Activated naive CD4-positive, alpha-beta T cell treated with anti-CD3 and anti-CD28 coated beads, Interleukin-2, amount 50 U/mL, for 16 hours (primary cell): ENCODE measurements around the gene FBXL20.
"Not testable (repeated sequence)": the region's sequence is repeated elsewhere in the genome, so short reads cannot be mapped to it uniquely, and the experiment has no call there.

Experiments
- DNase-seq: peaks from one replicate; pipeline ENCODE4 v3.0.0-alpha.2; 2020

The FBXL20 gene

GRCh38 chr17:39325528-39326240 lies 75.7 kb downstream of the FBXL20 start:
- DNase-seq: no peak

DNA sequence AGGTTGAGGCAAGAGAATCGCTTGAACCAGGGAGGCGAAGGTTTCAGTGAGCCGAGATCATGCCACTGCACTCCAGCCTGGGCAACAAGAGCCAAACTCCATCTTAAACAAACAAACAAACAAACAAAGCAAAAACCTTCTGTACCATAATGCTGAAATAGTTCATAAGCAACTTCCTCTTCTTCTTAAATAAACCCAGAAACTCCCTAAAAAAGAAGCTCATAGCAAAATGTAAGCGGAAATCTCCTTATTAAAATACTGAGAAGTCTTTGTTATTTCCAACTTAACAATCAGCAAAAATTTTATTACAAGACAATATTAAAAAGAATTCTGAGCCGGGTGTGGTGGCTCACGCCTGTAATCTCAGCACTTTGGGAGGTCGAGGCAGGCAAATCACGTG lies 82.8 kb downstream of the FBXL20 start:
- no peak for DNase-seq

- DNase-seq: no peak
These were observed 94.8 kb downstream of the FBXL20 start for GRCh38 chr17:39306509-39307212.

DNA sequence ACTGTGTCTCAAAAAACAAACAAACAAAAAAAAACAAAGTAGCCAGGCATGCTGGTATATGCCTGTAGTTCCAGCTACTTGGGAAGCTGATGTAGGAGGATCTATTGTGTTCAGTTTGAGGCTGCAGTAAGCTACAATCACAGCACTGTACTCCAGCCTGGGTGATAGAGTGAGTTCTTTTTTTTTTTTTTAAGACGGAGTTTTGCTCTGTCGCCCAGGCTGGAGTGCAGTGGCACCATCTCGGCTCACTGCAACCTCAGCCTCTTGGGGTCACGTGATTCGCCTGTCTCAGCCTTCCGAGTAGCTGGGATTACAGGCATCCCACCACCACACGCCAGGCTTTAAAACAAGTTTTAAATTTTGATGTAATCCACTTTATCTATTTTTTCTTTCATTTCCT lies 95.4 kb downstream of the FBXL20 start:
- no peak for DNase-seq

GRCh38 chr17:39304188-39304587 lies 97.2 kb downstream of the FBXL20 start:
- DNase-seq: no peak

- no peak for DNase-seq
These were observed 107.4 kb downstream of the FBXL20 start for GRCh38 chr17:39294060-39294459.

DNA sequence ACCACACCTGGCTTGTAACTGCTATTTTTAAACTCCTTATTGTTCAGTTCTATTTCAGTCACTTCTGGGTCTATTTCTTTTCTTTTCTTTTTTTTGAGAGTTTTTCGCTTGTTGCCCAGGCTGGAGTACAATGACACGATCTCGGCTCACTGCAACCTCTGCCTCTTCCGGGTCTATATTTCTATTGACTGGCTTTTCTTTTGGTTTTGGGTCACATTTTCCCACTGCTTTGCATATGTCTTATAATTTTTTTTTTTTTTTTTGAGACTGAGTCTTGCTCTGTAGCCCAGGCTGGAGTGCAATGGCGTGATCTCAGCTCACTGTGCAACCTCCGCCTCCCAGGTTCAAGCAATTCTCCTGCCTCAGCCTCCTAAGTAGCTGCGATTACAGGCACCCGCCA lies 108.9 kb downstream of the FBXL20 start:
- DNase-seq: not testable (repeated sequence)

DNA sequence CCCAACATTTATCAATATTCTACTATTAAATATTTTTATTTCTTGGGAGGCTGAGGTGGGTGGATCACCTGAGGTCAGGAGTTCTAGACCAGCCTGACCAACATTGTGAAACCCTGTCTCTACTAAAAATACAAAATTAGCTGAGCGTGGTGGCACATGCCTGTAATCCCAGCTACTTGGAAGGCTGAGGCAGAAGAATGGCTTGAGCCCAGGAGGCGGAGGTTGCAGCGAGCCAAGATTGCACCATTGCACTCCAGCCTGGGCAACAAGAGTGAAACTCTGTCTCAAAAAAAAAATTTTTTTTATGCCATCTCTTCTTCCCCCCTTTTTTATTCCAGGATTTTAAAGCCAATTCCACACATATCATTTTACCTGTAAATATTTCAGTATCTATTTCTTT lies 114.9 kb downstream of the FBXL20 start:
- DNase-seq: not testable (repeated sequence)

- DNase-seq: no peak
These were observed 116.7 kb downstream of the FBXL20 start for GRCh38 chr17:39284685-39285084.

GRCh38 chr17:39283896-39284295 lies 117.5 kb downstream of the FBXL20 start:
- no peak for DNase-seq

GRCh38 chr17:39283098-39283497 lies 118.3 kb downstream of the FBXL20 start:
- no peak for DNase-seq

GRCh38 chr17:39281806-39282205 lies 119.6 kb downstream of the FBXL20 start:
- no peak for DNase-seq

- DNase-seq: not testable (repeated sequence)
These were observed 123.2 kb downstream of the FBXL20 start for GRCh38 chr17:39278246-39278645.

GRCh38 chr17:39277110-39277509 lies 124.3 kb downstream of the FBXL20 start:
- DNase-seq: no peak

- DNase-seq: no peak
These were observed 125.3 kb downstream of the FBXL20 start for GRCh38 chr17:39276113-39276512.

DNA sequence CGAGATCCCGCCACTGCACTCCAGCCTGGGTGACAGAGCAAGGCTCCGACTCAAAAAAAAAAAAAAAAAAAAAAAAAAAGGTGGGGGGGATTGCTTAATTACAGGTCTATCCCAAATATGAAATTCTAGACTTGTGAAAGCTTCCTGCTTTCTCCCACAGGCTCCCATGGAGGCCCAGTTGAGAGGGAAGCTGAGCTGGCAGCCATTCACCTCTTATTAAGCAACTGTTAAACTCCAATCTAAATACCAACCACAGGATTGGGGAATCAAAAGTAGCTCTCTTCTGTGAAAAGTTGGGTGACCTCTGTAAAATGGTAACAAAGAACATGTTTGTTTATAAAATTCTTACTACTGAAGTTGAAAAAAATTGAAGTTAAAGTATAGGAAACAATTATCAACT lies 129.9 kb downstream of the FBXL20 start:
- DNase-seq: no peak

DNA sequence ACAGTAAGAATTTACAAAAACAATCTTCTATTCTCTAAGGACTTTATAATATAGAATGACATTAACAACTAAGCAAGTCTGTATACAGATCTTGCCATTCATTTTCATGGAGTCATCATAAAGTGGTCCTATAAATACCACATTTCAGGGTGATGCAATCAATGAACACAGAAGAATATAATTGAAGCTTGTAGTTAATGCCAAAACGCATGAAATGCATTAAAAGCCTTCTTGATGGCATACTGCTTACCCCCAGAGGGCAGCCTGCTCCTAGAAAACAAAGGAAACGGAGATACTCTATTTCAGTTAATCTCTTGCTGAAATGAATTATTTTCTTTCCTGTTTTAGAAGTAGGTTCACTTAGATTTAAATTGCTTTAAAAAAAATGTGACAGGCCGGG lies 130.5 kb downstream of the FBXL20 start:
- DNase-seq: no peak

DNA sequence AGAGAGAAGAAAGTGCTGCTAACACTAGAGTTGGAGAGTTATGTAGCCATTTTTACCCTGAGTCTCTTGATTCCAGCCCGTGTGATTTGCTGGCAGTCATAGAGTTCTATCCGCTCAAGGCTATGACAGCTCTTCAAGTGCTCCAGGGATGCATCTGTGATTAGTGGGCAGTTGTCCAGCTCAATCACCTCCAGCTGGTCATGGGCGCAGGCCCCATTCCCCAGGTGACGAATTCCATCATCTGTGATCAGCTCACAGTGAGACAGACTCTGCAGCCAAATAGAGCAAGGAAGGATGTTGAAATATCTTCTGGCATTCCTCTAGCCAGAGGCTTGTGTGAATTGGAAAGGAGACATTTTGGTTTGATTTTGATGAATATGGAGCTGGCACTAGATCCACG lies 137.3 kb downstream of the FBXL20 start:
- DNase-seq: no peak

- DNase-seq: peak; percentile 51
These were observed 140.1 kb downstream of the FBXL20 start for GRCh38 chr17:39261286-39261685.

DNA sequence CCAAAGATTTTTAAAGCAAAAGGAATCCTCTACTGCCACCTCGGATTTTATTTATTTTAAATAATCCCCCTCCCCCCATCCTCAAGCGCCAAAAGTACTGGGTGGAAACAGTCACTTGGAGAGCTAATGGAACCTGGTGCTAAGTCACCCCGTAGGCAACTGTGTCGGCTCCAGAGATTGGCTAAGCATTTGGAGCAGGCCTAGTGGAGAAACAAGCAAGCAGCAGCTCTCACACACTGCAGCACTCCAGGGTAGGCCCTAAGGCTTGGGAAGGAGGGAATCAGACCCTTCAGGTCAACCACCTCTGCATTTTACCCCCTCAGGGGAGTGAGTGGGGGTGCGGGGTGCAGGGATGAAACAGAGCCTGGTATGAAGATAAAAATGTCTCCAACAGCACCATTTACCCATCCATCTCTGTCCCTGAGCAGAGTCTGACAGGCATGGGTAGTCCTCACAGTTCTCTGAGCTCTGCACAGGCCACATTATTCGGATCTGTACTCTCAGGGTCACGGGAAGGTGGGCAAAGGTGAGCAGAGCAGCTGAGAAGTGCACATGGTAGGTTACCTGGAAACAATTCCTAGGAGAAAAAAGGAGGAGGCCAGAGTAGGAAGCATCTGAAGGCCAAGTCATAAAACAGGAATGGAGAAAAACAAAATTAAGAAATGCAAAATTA lies 148.5 kb downstream of the FBXL20 start:
- DNase-seq: no peak

- no peak for DNase-seq
These were observed 149.4 kb downstream of the FBXL20 start for GRCh38 chr17:39251997-39252396.

GRCh38 chr17:39250076-39250475 lies 151.3 kb downstream of the FBXL20 start:
- DNase-seq: not testable (repeated sequence)

DNA sequence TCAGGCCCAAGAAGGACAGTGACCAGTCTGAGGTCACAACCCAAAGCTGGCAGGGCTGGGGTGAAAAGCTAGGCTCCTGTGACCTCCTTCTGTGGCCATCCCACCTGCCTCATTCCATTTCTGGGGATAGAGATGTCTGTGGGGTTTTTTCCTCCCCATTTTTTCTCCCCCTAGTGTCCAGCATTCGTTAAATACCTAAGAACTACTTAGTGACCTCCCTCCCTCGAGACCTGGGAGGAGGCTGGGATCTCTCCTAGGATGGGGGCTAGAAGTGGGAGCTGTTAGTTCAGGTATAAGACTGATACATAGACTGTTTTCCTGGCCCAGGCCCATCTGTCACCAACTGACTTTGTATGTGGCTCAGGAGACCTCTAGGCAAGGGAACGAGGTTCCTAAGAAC lies 155.2 kb downstream of the FBXL20 start:
- no peak for DNase-seq
